T-helper 1 cell (primary cell): ENCODE measurements around the gene COL9A2.
"Not testable (repeated sequence)": the region's sequence is repeated elsewhere in the genome, so short reads cannot be mapped to it uniquely, and the experiment has no call there.

Experiments
- DNase-seq, 5 donors: peaks; one replicate each; pipeline ENCODE4 v3.0.0-alpha.2; 2012 to 2020
- total RNA-seq, 4 donors: gene quantifications; one replicate each; lab custom pipeline; 2026; lab: John Stamatoyannopoulos, UW

The COL9A2 gene
- 4.1 to 8.3 (median 6.5) reads per million in 4 donors for total RNA-seq

- DNase-seq, result peak; percentile 42 to 61 (median 51)
These were observed at the start of gene COL9A2 for GRCh38 chr1:40316595-40317393. TSS of gene COL9A2 (minus strand) at chr1:40317286. CDS start at chr1:40317197, 89 bp downstream.

GRCh38 chr1:40363721-40364120 is 46.6 kb upstream of the COL9A2 start:
- DNase-seq, result no peak

GRCh38 chr1:40362699-40363098 is 45.6 kb upstream of the COL9A2 start:
- DNase-seq, result no peak

GRCh38 chr1:40362199-40362598 is 45.1 kb upstream of the COL9A2 start:
- DNase-seq, result no peak

- no peak for DNase-seq
These were observed 44.6 kb upstream of the COL9A2 start for GRCh38 chr1:40361637-40362036.

GRCh38 chr1:40361201-40361600 is 44.1 kb upstream of the COL9A2 start:
- no peak for DNase-seq

- no peak for DNase-seq
These were observed 43.5 kb upstream of the COL9A2 start for GRCh38 chr1:40360631-40361030.

GRCh38 chr1:40357625-40358024 is 40.5 kb upstream of the COL9A2 start:
- DNase-seq, result no peak

GRCh38 chr1:40353082-40353481 is 36.0 kb upstream of the COL9A2 start:
- DNase-seq, result no peak

GRCh38 chr1:40352126-40352525 is 35.0 kb upstream of the COL9A2 start:
- no peak for DNase-seq

- no peak for DNase-seq
These were observed 34.0 kb upstream of the COL9A2 start for GRCh38 chr1:40351124-40351523.

- no peak for DNase-seq
These were observed 33.3 kb upstream of the COL9A2 start for GRCh38 chr1:40350391-40350790.

- peak in 2 of 5 donors; percentile 6 to 72 for DNase-seq
These were observed 27.5 kb upstream of the COL9A2 start for GRCh38 chr1:40344597-40344996.

- DNase-seq, result not testable (repeated sequence)
These were observed 25.3 kb upstream of the COL9A2 start for GRCh38 chr1:40342381-40342717.

GRCh38 chr1:40341491-40342380 is 24.6 kb upstream of the COL9A2 start:
- DNase-seq, result peak in 1 of 5 donors; percentile 83

GRCh38 chr1:40339420-40340323 is 22.6 kb upstream of the COL9A2 start:
- DNase-seq, result no peak

GRCh38 chr1:40338745-40339419 is 21.8 kb upstream of the COL9A2 start:
- DNase-seq, result peak; percentile 66 to 90 (median 78)

- no peak for DNase-seq
These were observed 20.4 kb upstream of the COL9A2 start for GRCh38 chr1:40337443-40337842.

- no peak for DNase-seq
These were observed 15.6 kb upstream of the COL9A2 start for GRCh38 chr1:40332695-40333094.

- not testable (repeated sequence) for DNase-seq
These were observed 14.3 kb upstream of the COL9A2 start for GRCh38 chr1:40331403-40331802.

GRCh38 chr1:40318970-40319621 is 2.0 kb upstream of the COL9A2 start:
- DNase-seq, result no peak
